HG03442 (cell line): Measurements from ENCODE around the gene C6orf62.
A peak's percentile ranks its signal among the peaks of the same experiment; 100 is the strongest.
"Not testable (repeated sequence)": the region's sequence is repeated elsewhere in the genome, so short reads cannot be mapped to it uniquely, and the experiment has no call there.

Source experiments
- ATAC-seq: cut with Tn5 transposase; IDR thresholded peaks from one replicate; pipeline ENCODE4 v1.9.1; 2021; ENCODE audit warnings: mild to moderate bottlenecking, moderate library complexity; ENCODE audit not compliant: unreplicated experiment

C6orf62 gene

GRCh38 chr6:24719125-24719971 is at the start of gene C6orf62:
Gene C6orf62, minus strand, starts transcription at chr6:24719154. Its CDS starts 486 bp downstream, at chr6:24718668.
- ATAC-seq = no peak

DNA sequence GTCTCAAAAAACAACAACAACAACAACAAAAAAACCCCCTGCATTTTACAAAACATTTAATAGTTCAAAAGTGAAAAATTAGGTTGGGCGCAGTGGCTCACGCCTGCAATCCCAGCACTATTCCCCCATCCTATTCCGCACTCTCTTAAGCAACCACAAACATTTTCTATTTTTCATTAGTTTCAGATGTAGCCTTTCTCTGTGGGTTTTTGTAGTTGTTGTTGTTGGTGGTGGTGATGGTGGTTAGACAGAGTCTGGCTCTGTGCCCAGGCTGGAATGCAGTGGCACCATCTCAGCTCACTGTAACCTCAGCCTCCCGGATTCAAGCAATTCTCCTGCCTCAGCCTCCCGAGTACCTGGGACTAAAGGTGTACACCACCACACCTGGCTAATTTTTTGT is 49.4 kb upstream of the C6orf62 start:
- ATAC-seq = no peak

- no peak for ATAC-seq
Measured at GRCh38 chr6:24766680-24767462, 47.9 kb upstream of the C6orf62 start.

DNA sequence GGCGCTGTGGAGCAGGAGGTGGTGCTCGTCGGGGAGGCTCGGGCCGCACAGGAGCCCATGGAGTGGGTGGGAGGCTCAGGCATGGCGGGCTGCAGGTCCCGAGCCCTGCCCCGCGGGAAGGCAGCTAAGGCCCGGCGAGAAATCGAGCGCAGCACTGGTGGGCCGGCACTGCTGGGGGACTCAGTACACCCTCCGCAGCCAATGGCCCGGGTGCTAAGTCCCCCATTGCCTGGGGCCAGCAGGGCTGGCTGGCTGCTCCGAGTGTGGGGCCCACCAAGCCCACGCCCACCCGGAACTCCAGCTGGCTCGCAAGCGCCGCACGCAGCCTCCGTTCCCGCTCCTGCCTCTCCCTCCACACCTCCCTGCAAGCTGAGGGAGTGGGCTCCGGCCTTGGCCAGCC is 47.0 kb upstream of the C6orf62 start:
- not testable (repeated sequence) for ATAC-seq

DNA sequence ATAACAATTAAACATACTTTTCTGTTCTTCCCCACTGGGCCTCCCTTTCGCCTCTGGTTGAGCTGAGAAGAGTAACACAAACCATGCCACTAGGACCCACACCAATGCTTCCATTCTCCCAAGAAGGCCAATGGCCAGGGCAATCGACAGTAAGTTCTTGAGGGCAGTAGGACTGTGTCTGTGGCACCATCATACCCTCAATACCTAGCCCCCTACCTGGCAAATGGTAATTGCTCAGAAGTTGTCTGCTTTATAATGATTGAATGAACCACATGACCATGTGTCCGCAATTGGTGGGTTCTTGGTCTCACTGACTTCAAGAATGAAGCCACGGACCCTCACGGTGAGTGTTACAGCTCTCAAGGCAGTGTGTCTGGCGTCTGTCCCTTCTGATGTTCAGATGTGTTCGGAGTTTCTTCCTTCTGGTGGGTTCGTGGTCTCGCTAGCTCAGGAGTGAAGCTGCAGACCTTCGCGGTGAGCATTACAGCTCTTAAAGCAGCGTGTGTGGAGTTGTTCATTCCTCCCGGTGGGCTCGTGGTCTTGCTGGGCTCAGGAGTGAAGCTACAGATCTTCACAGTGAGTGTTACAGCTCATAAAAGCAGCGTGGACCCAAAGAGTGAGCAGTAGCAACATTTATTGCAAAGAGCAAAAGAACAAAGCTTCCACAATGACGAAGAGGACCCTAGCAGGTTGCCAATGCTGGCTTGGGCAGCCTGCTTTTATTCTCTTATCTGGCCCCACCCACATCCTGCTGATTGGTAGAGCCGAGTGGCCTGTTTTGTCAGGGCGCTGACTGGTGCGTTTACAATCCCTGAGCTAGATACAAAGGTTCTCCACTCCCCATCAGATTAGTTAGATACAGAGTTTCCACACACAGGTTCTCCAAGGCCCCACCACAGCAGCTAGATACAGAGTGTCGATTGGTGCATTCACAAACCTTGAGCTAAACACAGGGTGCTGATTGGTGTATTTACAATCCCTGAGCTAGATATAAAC is 46.2 kb upstream of the C6orf62 start:
- not testable (repeated sequence) for ATAC-seq

DNA sequence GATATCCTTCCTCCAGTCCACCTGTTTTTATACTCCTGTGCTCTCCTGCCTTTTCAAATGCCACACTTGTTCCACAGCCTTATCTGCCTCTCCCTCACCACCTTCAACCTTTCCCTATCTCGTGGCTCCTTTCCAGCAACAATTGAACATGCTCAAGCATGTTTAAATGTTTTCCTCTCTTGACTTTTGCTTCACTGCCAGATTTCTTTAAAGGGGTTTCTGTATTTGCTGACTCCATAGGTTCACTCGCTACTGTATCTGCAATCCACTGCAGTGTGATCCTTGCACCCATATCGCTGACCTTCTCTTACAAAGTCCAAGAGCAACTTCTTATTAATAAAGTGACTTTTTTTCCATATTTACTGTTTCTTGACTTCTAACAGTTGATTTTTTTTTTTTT is 44.6 kb upstream of the C6orf62 start:
- no peak for ATAC-seq

DNA sequence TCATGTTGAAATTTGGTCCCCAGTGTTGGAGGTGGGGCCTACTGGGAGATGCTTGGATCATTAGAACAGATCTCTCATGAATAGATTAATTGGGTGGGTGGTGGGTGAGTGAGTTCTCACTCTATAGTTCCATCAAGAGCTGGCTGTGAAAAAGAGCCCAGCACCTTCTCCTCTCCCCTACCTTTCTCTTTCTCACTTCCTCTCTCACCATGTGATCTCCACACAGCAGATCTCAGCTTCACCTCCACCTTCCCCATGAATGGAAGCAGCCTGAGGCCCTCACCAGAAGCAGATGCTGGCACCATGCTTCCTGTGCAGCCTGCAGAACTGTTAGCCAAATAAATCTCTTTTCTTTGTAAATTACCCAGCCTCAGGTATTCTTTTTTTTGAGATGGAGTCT is 42.9 kb upstream of the C6orf62 start:
- ATAC-seq = no peak

DNA sequence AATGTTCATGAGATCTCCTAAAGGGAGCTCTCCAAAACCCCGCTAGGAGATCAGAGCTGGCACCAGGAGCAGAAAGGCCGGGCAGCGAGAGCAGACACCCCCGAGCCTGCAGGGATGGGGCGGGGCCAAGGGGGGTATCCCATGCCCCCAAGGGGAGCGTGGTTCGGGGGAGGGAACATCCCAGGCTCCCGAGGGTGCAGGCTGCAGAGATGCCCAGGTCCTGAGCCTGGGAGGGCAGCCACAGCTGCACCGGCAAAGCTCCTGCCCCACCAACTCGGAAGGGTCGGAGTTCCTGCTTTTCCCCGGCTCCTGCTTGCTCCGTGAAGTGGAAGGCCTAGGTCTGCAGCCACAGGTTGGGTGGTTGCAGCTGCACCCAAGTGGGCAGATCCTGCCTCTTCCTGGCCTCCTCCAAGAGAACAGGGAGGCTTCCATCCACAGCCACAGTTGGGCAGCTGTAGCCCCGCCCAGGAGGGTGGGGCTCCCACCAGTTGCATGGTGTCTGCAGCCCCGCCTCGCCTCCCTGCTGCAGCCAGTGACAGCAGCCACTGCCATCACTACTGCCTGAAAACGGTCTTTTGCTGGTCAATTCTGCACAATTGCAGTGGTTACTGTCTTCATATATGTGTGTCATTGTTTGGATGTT is 42.4 kb upstream of the C6orf62 start:
- no peak for ATAC-seq

GRCh38 chr6:24760210-24760609 is 41.3 kb upstream of the C6orf62 start:
- ATAC-seq = no peak

- no peak for ATAC-seq
Measured at GRCh38 chr6:24759718-24760117, 40.8 kb upstream of the C6orf62 start.

GRCh38 chr6:24757611-24758010 is 38.7 kb upstream of the C6orf62 start:
- ATAC-seq = no peak

- no peak for ATAC-seq
Measured at GRCh38 chr6:24755279-24755678, 36.3 kb upstream of the C6orf62 start.

DNA sequence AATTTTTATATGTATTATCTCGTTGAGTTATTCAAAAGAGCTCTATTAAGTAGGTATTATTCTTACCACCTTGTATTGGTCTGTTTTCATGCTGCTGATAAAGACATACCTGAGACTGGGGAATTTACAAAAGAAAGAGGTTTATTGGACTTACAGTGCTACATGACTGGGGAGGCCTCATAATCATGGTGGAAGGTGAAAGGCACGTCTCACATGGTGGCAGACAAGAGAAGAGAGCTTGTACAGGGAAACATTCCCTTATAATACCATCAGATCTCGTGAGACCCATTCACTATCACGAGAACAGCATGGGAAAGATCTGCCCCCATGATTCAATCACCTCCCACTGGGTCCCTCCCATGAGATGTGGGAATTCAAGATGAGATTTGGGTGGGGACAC is 35.4 kb upstream of the C6orf62 start:
- not testable (repeated sequence) for ATAC-seq

GRCh38 chr6:24753545-24753944 is 34.6 kb upstream of the C6orf62 start:
- no peak for ATAC-seq

GRCh38 chr6:24752917-24753492 is 34.1 kb upstream of the C6orf62 start:
- no peak for ATAC-seq

DNA sequence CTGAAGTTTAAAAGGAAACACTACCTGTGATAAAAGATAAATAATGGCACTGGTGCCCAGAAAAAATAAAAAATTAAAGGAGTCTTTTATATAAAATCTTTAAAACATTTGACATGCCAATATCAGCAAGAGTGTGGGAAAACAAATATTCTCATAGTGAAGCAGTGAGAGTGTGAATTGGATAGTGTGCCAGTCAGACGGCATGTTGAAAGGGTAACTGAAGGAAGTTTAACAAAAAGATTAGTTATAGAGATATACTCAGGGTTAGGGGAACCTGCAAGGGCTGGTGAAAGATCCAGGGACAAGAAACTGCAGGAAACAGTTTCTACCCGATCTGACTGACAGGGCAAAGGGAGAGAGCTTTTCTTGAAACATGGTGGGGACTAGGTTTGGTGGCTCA is 33.5 kb upstream of the C6orf62 start:
- no peak for ATAC-seq

GRCh38 chr6:24750878-24751277 is 31.9 kb upstream of the C6orf62 start:
- not testable (repeated sequence) for ATAC-seq

DNA sequence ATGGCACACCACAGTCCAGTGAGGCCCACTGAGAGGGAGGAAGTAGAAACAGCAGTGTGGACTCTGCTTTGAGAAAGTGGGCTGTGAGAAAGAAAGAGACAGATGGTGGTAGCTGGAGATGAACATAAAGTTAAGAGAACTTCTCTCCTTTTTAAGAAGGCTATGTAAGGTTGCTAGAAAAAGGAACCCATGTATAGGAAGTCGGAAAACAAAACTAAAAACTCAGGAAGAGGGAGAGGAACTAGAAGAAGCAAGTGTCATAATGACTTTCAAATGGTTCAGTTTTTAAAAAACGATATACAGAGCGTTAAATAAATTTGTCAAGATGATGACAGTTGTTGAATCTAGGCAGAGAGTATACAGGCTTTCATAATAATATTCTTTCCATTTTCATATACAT is 30.3 kb upstream of the C6orf62 start:
- no peak for ATAC-seq

DNA sequence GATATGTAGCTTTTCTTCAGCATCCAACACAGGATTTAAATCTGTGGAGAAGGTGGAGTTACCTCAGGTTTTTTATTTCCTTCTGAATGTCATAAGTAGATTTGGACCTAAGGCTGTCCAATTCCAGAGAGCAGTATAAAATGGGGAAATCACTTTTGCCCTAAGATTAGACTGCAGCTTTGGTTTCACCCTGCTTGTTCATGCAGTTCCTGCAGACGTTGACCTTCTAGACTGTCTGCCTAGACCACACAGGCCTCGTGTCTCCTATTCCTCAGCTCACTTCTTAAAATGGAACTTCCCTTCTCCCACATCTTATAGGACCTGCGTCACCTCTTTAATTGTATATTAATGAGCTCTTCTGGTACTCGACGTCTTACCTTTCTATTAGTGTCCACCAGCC is 26.0 kb upstream of the C6orf62 start:
- ATAC-seq = no peak

- peak; percentile 29 for ATAC-seq
Measured at GRCh38 chr6:24743944-24744335, 25.0 kb upstream of the C6orf62 start.
